Thyroid gland (tissue), 4 donors: ENCODE results near the gene CAMTA1. TPM values are rescaled to one million over a fixed set of nuclear protein-coding genes. Genes with fewer than 3 reads are reported as not detected.

Source experiments
- DNase-seq, 2 donors: peaks; one replicate each; pipeline ENCODE4 v3.0.0-alpha.2; 2019
- H3K27ac ChIP-seq, 3 donors: fragments of 200-600 bp; sonication (generic); 1 replicate in 2 of 3; 2 replicates in 1 of 3; pipeline ENCODE4 v1.5.1; 2016 to 2019; ENCODE audit warnings: mild to moderate bottlenecking in 1 of 3, moderate library complexity in 1 of 3
- H3K27me3 ChIP-seq: fragments of 200-600 bp; sonication (generic); one replicate; pipeline ENCODE4 v1.5.1; 2019
- H3K36me3 ChIP-seq, 2 donors: fragments of 200-600 bp; sonication (generic); one replicate each; pipeline ENCODE4 v1.5.1; 2016 to 2019
- H3K4me1 ChIP-seq, 2 donors: fragments of 200-600 bp; sonication (generic); one replicate each; pipeline ENCODE4 v1.5.1; 2017 to 2019
- H3K4me3 ChIP-seq, 3 donors: fragments of 200-600 bp; sonication (generic); replicated peaks in 1 of 3; 1 replicate in 2 of 3; 2 replicates in 1 of 3; pipeline ENCODE4 v1.5.1; 2016; ENCODE audit warnings: mild to moderate bottlenecking in 1 of 3
- H3K9me3 ChIP-seq: fragments of 200-600 bp; sonication (generic); one replicate; pipeline ENCODE4 v1.5.1; 2017
- POLR2A ChIP-seq, 2 donors: fragments of 450-650 bp; IDR thresholded peaks; one replicate each; pipeline ENCODE4 v1.6.1; 2017; ENCODE audit warnings: antibody characterized with exemption in 2 of 2, mild to moderate bottlenecking in 2 of 2, moderate library complexity in 1 of 2
- WGBS, 2 donors: methylation state at CpG; one replicate each; pipeline ENCODE4 v1.1.5; 2017; 5-methylcytosine and 5-hydroxymethylcytosine counted together
- intact Hi-C: fragments of 100-400 bp; cut with DNase I; formaldehyde crosslinking; loops from one replicate; pipeline ENCODE4 v1.15.1; 2023
- total RNA-seq, 4 donors: library from RNA; depleted of rRNA; stranded (reverse); fragments of >200 nt; gene quantifications; one replicate each; pipeline ENCODE4 v1.2.3, GENCODE V29; 2016
- TF ChIP-seq, protein P1 (sequence below), 6 experiments: fragments of 200-600 bp in 3 of 6; fragments of 450-650 bp in 3 of 6; sonication (generic) in 3 of 6; IDR thresholded peaks; one replicate each; pipeline ENCODE4 v1.5.1; 2016 to 2019; ENCODE audit warnings: antibody characterized with exemption in 6 of 6, mild to moderate bottlenecking in 2 of 6, inconsistent platforms in 1 of 6, moderate library complexity in 1 of 6

Gene CAMTA1
- total RNA-seq, 4 donors from 2014 or later, result 63.9 to 124 (median 101) TPM

GRCh38 chr1:7358425-7358824, 573.2 kb downstream of the CAMTA1 start:
- no peak for TF ChIP-seq POLR2A (IDR thresholded peaks at IDR 0.05)
- TF ChIP-seq, protein P1, sequence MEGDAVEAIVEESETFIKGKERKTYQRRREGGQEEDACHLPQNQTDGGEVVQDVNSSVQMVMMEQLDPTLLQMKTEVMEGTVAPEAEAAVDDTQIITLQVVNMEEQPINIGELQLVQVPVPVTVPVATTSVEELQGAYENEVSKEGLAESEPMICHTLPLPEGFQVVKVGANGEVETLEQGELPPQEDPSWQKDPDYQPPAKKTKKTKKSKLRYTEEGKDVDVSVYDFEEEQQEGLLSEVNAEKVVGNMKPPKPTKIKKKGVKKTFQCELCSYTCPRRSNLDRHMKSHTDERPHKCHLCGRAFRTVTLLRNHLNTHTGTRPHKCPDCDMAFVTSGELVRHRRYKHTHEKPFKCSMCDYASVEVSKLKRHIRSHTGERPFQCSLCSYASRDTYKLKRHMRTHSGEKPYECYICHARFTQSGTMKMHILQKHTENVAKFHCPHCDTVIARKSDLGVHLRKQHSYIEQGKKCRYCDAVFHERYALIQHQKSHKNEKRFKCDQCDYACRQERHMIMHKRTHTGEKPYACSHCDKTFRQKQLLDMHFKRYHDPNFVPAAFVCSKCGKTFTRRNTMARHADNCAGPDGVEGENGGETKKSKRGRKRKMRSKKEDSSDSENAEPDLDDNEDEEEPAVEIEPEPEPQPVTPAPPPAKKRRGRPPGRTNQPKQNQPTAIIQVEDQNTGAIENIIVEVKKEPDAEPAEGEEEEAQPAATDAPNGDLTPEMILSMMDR (IDR thresholded peaks at IDR 0.05), result no peak
- no peaks in the 10 kb centered on the region for H3K36me3 ChIP-seq
- intact Hi-C loops, result no loop called here
- H3K4me3 ChIP-seq, result no peak overlapping the region
- H3K27ac ChIP-seq, result no peak overlapping the region
- H3K9me3 ChIP-seq, result no peaks in the 10 kb centered on the region
- H3K27me3 ChIP-seq, result no peaks in the 10 kb centered on the region
- 79 to 86% methylated on average over 11 of the region's 11 CpGs for WGBS, 2 donors
- H3K4me1 ChIP-seq, result no peaks in the 10 kb centered on the region
- no peak for DNase-seq

- no peaks in the 10 kb centered on the region for H3K9me3 ChIP-seq
- H3K4me1 ChIP-seq, result no peaks in the 10 kb centered on the region
- no peaks in the 10 kb centered on the region for H3K27me3 ChIP-seq
- TF ChIP-seq, protein P1 (IDR thresholded peaks at IDR 0.05), result no peak
- no peak for TF ChIP-seq POLR2A (IDR thresholded peaks at IDR 0.05)
- H3K4me3 ChIP-seq, result no peak overlapping the region
- 61 to 72% methylated on average over 6 of the region's 6 CpGs for WGBS, 2 donors
- intact Hi-C loops, result no loop called here
- H3K27ac ChIP-seq, result no peak overlapping the region
- H3K36me3 ChIP-seq, result no peaks in the 10 kb centered on the region
- no peak for DNase-seq
These were observed 575.3 kb downstream of the CAMTA1 start for GRCh38 chr1:7360526-7360925.

DNA sequence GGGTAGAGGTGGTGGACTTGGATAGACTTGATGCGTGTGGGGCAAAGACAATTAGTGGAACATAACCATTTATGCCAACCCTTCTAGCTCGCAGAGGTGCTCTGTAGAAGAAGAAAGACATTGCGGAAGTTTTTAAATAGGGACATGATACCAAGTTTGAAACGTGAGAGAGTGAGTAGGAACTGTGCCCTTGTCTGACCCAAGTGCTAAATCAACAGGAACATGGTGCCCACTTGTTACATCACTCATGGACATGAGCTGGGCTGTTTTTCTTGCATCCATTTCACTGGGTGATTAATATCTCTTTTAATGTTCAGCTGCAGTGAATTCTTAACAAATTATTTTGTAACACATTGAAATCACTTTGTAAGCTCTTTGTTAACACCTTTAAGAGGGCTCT, 577.7 kb downstream of the CAMTA1 start:
- TF ChIP-seq POLR2A (IDR thresholded peaks at IDR 0.05), result no peak
- H3K9me3 ChIP-seq, result no peaks in the 10 kb centered on the region
- no peaks in the 10 kb centered on the region for H3K27me3 ChIP-seq
- DNase-seq, result no peak
- intact Hi-C loops, result no loop called here
- H3K4me3 ChIP-seq, result no peak overlapping the region
- no peaks in the 10 kb centered on the region for H3K4me1 ChIP-seq
- 86 to 90% methylated on average over 4 of the region's 4 CpGs for WGBS, 2 donors
- no peaks in the 10 kb centered on the region for H3K36me3 ChIP-seq
- no peak overlapping the region for H3K27ac ChIP-seq

- Histone ChIP-seq H3K9me3 (no peaks in the 10 kb centered on the region), H3K27ac (no peak overlapping the region), H3K4me3 (no peak overlapping the region), H3K4me1 (no peaks in the 10 kb centered on the region), H3K36me3 (no peaks in the 10 kb centered on the region), H3K27me3 (no peaks in the 10 kb centered on the region)
- intact Hi-C loops, result no loop called here
- 65 to 84% methylated on average over 6 of the region's 6 CpGs for WGBS, 2 donors
- TF ChIP-seq, protein P1 (IDR thresholded peaks at IDR 0.05), result no peak
- TF ChIP-seq POLR2A (IDR thresholded peaks at IDR 0.05), result no peak
- DNase-seq, result no peak
These were observed 578.2 kb downstream of the CAMTA1 start for GRCh38 chr1:7363450-7363849.

- Histone ChIP-seq H3K4me3 (no peak overlapping the region), H3K27me3 (no peaks in the 10 kb centered on the region), H3K36me3 (no peaks in the 10 kb centered on the region), H3K4me1 (no peaks in the 10 kb centered on the region), H3K9me3 (no peaks in the 10 kb centered on the region), H3K27ac (no peak overlapping the region)
- intact Hi-C loops, result no loop called here
- 64 to 81% methylated on average over 3 to 8 of the region's 8 CpGs for WGBS, 2 donors
- DNase-seq, result no peak
- TF ChIP-seq, protein P1 (IDR thresholded peaks at IDR 0.05), result no peak
- no peak for TF ChIP-seq POLR2A (IDR thresholded peaks at IDR 0.05)
These were observed 580.5 kb downstream of the CAMTA1 start for GRCh38 chr1:7365706-7366105.
